SK-N-SH treated with all-trans-retinoic acid at 6 μM for 48 hours (cell line): ENCODE results near the gene ARHGEF33.

ENCODE experiments used
- CSDC2 ChIP-seq: fragments of 250-450 bp; sonication (Bioruptor Pico); IDR thresholded peaks from 2 replicates; pipeline ENCODE4 v1.5.0; 2020; ENCODE audit warnings: mild to moderate bottlenecking, moderate library complexity
- ESRRG ChIP-seq: fragments of 250-450 bp; sonication (Bioruptor Pico); IDR thresholded peaks from 2 replicates; pipeline ENCODE4 v1.6.1; 2021; ENCODE audit warnings: mild to moderate bottlenecking
- GLIS3 ChIP-seq: fragments of 250-450 bp; sonication (Bioruptor Pico); IDR thresholded peaks from 2 replicates; pipeline ENCODE4 v1.5.0; 2020; ENCODE audit warnings: mild to moderate bottlenecking, moderate library complexity
- PATZ1 ChIP-seq: fragments of 250-450 bp; sonication (Bioruptor Pico); IDR thresholded peaks from 2 replicates; pipeline ENCODE4 v1.8.0; 2020; ENCODE audit warnings: mild to moderate bottlenecking, moderate library complexity, borderline replicate concordance
- PPARA ChIP-seq: fragments of 250-450 bp; sonication (Bioruptor Pico); IDR thresholded peaks from 2 replicates; pipeline ENCODE4 v1.5.0; 2020; ENCODE audit warnings: mild to moderate bottlenecking, borderline replicate concordance
- ZC3H10 ChIP-seq: fragments of 250-450 bp; sonication (Bioruptor Pico); IDR thresholded peaks from 2 replicates; pipeline ENCODE4 v1.5.1; 2021; ENCODE audit warnings: mild to moderate bottlenecking, moderate library complexity
- ZNF565 ChIP-seq: fragments of 450-650 bp; formaldehyde crosslinking; conservative IDR thresholded peaks from 2 replicates; pipeline ENCODE4 v1.5.0; 2020; ENCODE audit warnings: low read depth, mild to moderate bottlenecking, moderate library complexity
- TF ChIP-seq, protein P1 (sequence below): fragments of 250-450 bp; sonication (Bioruptor Pico); IDR thresholded peaks from 2 replicates; pipeline ENCODE4 v1.5.1; 2020; ENCODE audit warnings: low read depth, mild to moderate bottlenecking, moderate library complexity

DNA sequence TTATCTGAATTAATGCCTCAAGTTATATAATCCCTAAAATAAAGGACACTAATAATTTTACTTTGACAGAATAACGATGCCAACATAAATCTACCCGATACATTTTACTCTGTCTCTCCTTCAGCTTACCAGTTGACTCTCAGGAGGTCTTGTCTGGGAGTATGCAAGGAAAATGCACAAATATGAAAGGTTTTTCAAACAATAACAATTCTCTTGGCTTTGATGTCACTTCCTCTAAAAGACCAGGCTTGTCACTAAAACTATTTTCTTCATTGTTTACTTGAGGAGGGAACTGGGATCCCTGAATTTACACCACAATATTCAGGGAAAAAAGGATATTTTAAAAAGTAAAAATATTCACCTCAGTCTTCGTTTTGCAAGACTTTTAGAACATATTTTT is 134.0 kb downstream of the ARHGEF33 start:
- TF ChIP-seq ZC3H10 (CRISPR knock-in tag) = no peak
- TF ChIP-seq ESRRG = no peak
- no peak for TF ChIP-seq GLIS3 (CRISPR knock-in tag)
- no peak for TF ChIP-seq PPARA (CRISPR knock-in tag)
- no peak for TF ChIP-seq ZNF565 (CRISPR knock-in tag)
- TF ChIP-seq, protein P1, sequence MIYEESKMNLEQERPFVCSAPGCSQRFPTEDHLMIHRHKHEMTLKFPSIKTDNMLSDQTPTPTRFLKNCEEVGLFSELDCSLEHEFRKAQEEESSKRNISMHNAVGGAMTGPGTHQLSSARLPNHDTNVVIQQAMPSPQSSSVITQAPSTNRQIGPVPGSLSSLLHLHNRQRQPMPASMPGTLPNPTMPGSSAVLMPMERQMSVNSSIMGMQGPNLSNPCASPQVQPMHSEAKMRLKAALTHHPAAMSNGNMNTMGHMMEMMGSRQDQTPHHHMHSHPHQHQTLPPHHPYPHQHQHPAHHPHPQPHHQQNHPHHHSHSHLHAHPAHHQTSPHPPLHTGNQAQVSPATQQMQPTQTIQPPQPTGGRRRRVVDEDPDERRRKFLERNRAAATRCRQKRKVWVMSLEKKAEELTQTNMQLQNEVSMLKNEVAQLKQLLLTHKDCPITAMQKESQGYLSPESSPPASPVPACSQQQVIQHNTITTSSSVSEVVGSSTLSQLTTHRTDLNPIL (CRISPR knock-in tag) = no peak
- no peak for TF ChIP-seq PATZ1 (CRISPR knock-in tag)
- no peak for TF ChIP-seq CSDC2 (CRISPR knock-in tag)
